Measurements from ENCODE around the gene SPDYE4.

The SPDYE4 gene

GRCh38 chr17:8736796-8737195 lies 21.6 kb downstream of the SPDYE4 start:
- DNase-seq, result no peak

- DNase-seq, result no peak
Observed at GRCh38 chr17:8736362-8736761, 22.0 kb downstream of the SPDYE4 start.

GRCh38 chr17:8735336-8735939 lies 22.9 kb downstream of the SPDYE4 start:
- no peak for DNase-seq

DNA sequence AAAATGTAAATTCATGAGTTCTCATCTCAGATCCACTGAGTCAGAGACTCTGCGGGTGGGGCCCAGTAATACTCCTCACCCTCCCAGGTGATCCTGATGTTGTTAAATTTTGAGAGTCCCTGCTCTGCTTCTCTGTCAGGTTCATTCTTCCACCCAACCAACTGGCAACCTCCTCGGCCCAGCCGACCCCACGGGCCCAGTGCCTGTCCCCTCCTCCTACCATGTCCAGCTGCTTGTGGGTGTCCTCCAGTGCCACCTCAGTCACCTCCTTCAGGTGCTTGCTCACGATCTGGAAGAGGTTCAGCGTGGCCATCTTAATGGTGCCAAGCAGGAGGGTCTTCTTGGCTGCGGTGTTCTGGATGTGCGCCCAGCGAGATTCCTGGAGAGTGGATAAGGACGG lies 23.5 kb downstream of the SPDYE4 start:
- DNase-seq, result no peak

DNA sequence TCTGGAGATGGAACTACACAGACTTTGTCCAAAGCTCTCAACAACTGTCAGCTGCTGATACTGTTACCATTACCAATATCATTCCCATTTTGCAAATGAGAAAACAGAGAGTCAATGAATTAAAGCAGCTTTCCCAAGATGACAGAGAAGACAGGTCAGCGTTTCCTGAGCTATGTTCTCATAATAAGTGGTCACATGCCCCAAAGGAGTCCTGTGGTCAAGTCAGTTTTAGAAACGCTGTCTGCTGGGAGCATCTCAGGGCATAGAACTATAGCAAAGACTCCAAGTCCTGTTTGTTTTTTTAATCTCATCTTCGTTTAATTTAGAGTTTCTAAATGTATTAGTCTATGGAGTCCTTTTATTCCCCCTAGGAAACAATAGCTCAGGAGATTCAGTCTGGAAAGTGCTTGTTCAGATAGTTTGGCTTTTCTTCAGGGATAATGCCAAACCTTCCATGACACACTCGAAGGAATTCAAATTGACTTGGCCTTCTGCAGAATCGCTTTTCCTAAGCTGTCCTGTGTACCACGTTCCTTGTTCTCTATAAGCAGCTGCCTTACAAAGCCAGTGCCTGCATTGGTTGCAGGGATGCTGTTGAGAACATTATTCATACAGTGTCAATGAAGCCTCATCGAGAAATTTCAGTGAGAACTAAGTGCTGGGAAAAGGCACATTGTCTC lies 25.8 kb downstream of the SPDYE4 start:
- DNase-seq, result no peak

GRCh38 chr17:8729860-8730259 lies 28.5 kb downstream of the SPDYE4 start:
- DNase-seq, result no peak

DNA sequence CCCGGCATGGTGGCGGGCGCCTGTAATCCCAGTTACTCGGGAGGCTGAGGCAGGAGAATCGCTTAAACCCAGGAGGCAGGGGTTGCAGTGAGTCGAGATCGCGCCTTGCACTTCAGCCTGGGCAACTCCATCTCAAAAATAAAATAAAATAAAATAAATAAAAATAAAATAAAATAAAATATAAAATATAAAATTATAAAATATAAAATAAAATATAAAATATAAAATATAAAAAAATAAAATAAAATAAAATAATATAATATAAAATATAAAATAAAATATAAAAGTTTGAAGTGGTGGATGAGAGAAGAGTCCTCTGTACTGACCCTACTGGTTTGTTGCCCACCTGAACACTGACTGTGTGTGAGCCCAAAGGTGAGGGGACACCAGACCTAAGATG lies 28.9 kb downstream of the SPDYE4 start:
- no peak for DNase-seq

- DNase-seq, result no peak
Observed at GRCh38 chr17:8728971-8729370, 29.4 kb downstream of the SPDYE4 start.

DNA sequence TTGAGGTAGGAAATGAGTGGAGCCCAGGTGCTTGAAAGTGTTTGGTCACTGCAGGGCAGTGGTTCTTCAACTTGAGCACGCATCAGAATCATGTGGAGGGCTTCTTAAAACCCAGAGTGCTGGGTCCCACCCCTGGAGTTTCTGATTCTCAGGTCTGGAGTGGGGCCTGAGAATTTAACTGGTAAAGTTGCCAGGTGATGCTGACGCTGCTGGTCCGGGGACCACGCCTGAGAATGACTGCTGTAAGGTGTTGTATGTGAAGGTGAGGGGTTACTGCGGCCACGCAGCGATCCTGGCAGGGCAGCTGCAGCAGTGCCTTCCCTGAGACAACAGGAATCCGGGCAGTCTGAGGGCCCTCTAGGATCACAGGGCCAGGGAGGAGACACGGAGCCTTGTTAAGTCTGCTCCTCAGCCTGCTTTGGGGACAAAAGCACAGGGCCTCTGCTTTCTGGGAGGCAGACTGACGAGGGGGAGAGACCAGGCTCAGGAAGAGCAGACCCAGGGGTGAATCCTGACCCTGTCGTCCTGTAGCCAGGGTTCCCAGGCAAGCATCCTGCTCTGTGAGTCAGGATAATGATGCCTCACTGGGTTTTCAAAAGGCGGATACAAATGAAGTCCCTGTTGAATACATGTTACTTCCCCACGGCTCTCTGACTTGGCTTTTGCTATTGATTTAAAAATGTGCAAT lies 30.0 kb downstream of the SPDYE4 start:
- no peak for DNase-seq

DNA sequence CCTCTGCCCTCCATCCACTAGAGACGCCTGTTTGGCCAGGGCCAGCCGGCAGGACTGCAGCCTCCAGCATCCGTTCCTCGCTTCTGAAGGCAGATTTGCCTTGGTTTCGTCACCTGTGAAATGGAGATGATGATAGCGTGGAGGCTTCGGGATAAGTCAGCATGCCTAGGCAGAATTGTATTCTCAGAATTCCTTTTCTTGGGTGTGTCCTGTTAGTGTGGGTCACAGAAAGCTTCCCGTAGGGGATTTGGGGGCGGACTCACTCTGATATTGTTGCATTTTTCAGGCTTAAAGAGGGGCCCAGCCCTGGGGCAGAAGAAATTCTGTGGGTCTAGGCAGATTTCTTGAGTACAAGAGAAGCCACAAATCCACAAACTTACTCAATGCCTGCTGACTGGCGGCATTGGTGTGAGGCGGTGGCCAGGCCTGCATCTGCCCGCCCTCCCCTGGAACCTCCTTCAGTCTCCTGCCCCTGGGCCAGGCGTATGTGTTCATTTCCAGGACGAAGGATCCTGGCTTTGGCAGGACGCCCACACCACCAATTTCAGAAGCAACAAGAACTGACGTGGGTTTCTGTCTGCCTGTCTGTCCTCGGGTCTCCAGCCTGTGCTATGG lies 31.3 kb downstream of the SPDYE4 start:
- no peak for DNase-seq

DNA sequence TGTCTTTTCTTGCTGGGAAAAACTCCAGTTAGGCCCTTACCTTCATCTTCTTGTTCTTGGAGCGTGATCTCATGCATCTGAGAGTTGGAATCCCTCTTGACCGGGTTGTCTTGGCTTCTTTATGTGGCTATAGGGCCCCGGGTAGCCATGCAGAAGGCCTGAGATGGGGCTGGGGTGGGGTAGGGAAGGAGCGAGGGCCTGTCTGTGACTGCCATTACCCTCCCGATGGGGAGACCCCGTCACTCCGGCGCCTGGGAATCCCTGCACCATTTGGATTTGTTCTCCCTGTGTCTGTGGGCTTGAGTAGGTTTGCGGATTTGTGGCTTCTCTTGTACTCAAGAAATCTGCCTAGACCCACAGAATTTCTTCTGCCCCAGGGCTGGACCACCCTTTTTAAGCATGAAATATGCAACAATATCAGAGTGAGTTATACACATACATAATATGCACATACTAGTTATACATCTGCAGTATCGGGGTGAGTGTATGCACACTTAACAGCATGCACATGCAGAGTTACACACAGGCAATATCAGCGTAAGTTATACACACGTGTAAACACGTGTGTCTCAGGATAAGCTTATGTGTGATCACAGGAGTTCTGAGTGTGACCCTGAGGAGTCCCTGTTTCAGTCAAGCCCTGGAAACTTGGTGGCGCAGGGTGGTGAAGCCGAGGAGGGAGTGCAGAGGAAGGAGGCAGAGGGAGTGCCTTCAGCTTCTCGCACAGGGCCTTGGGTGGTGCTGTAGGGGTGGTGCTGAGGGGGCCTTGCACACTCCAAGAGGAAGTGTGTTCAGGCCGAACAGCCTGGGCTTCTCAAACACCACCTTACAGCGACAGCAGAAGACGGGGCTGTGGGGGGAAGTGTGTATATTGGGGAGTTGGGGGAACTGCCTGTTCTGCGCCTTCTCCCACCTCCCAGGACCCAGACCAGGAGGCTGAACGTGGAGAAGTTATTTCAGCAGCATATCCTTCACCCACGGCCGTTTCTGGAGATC lies 32.2 kb downstream of the SPDYE4 start:
- no peak for DNase-seq

DNA sequence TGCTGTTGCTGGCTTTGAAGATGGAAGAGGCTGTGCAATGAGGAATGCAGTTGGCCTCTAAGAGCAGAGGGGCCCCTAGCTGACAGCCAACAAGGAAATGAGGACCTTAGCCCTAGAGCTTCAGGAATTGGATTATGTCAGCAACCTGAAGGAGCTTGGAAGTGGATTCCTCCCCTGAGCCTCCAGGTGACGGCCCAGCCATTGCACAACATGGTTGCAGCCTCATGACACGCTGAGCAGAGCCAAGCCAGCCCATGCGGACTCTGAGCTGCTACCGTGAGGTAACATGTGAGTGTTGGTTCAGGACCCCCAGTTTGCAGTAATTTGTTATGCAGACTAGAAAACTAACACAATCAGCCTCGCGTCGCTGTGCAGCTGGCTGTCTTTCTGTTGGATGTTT lies 33.9 kb downstream of the SPDYE4 start:
- no peak for DNase-seq

GRCh38 chr17:8720596-8720995 lies 37.8 kb downstream of the SPDYE4 start:
- DNase-seq, result no peak

DNA sequence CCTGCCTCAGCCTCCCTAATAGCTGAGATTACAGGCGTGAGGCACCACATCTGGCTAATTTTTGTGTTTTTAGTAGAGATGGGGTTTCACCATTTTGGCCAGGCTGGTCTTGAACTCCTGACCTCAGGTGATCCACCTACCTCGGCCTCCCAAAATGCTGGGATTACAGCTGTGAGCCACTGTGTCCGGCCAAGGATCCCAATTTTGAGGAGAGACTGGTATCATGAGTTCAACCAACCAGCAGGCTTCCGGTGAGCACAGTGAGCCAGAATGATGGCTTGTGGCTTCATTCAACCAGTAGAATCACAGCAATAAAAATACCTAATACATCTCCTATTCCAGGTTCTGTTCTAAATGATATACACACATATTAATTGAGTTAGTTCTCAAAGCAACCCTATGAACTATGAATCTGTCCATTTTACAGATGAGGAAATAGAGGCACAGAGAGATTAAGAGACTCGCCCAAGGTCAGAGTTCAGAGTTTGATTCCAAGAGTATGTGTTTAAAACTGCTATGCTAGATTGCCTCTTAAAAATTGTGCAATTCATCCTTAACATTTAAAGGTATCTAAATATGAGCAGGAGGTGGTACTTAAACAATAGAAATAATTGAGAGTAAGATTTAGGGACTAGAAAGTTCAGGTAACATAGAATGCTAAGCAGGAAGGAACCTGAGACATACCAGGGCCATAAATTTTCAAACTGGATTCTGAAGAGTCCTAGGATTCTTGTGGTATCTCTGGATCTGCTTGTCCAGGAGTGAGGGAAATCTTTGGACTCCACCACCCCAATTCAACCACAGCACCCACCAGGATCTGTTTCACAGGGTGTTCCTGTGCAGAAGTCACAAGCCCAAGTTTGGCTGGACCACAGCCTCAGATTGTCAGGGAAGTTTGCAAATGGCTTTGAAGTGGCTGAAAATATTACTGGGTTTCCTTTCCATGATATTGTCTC lies 38.8 kb downstream of the SPDYE4 start:
- DNase-seq, result no peak

- DNase-seq, result no peak
Observed at GRCh38 chr17:8718001-8718563, 40.3 kb downstream of the SPDYE4 start.

DNA sequence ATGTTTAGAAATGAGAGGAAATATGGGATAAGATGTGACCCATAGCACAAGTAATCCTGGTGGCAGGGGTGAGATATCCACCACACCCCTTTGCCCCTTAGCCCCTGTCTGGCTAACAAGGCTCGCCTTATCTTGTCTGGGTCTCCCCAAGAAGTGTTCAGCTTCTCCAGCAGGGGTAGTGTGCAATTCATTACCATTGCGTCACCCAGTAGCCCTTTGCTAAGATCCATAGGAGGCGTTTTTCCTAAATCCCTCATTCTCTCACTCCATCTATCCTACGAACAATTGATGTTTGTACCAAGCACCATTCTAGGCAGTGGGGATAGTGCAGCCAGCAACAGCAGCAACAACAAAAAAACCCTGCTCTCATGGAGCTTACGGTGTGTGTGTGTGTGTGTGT lies 44.5 kb downstream of the SPDYE4 start:
- no peak for DNase-seq

DNA sequence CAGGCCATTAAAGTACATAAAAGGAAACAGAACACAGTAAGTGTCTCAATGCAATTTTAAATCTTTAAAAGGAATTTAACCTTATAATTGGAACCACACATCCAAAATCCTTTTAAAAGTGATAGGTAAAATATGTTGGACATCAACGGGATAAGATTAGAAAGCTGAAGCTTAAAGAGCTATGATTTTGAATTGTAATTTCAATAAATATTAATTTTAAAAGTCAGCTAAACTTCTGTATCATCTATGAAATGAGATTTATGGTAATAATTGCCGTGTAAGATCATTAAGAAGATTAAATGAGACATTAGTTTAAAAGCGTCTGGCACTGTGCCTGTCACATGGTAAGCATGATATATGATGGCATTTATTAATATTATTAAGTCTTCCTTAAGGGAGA lies 45.0 kb downstream of the SPDYE4 start:
- no peak for DNase-seq

- no peak for DNase-seq
Observed at GRCh38 chr17:8712698-8713097, 45.6 kb downstream of the SPDYE4 start.

DNA sequence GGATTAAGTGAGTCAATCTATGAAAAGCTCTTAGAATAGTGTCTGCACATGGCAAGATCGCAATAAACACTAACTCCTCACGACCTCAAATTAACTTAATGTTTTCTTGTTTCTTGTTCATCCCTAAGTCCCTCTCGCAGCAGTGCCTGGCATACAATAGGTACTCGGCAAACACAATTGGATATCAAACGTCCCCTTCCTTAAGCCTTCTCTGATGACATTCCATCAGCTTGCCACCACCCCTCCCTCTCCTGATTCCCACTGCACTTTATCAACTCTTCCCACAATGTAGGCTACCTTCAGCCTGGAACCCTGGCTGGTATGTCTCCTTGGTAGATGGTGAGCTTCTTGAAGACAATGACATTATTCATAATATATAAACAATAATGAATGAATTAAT lies 47.1 kb downstream of the SPDYE4 start:
- DNase-seq, result no peak

DNA sequence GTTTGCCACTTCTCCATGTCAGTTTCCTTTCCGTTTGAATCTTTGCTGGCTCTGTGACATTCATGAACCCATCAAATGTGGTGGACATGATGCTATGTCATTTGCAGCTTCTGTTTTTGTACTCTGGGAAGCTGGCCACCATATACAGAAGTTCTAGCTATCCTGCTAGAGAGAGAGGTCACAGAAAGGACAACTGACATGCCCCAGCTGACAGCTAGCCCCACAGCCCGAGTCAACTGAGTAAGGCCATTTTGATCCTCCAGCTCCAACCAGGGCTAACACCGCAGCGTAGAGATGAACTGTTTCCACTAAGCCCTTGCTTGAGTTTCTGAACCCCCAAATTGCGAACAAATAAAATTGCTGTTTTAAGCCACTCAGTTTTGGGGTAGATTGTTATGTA lies 47.5 kb downstream of the SPDYE4 start:
- no peak for DNase-seq

DNA sequence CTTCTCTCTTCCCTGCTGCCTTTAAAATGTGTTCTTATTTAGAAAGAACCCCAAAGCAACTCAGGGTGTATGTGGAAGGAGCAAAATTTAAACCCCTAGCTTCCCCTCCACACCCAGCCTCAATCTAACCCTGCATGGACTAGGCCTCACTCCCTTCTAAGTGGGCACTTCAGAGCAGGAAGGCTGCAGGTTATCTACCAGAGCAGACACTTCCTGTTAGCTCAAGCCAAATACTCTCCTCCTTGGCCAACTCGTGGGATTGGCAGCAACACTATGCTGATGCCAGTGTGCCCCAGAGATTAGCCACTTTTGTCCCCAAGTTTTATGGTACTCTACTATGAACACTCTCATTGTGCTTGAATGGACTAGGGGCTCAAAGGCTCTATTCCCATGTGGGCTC lies 49.3 kb downstream of the SPDYE4 start:
- DNase-seq, result no peak
